ENCODE data around the gene PPIL1. TPM values are rescaled to one million over a fixed set of nuclear protein-coding genes. Genes with fewer than 3 reads are reported as not detected.

The PPIL1 gene
- total and polyA plus RNA-seq, 10 of the 15 experiments (the other 5 are each of a cell fraction or from before 2014, with no cell fraction given): 39.5 to 95.8 (median 70.5) TPM

- TF ChIP-seq IRF5 (IDR thresholded peaks at IDR 0.05; ENCODE audit: borderline replicate concordance): no peak
- no peak for TF ChIP-seq E2F4 (IDR thresholded peaks at IDR 0.05; ENCODE audit: low read depth, low read length)
- TF ChIP-seq E2F8 (IDR thresholded peaks at IDR 0.05; ENCODE audit: low read depth, partially characterized antibody): no peak
- no peak for TF ChIP-seq STAT3 (IDR thresholded peaks at IDR 0.05; ENCODE audit: low read depth, low read length)
- no peak for TF ChIP-seq MTA3 (IDR thresholded peaks at IDR 0.05; ENCODE audit: borderline replicate concordance, low read length)
- no peak for TF ChIP-seq ZZZ3 (IDR thresholded peaks at IDR 0.05; ENCODE audit: control insufficient read depth, insufficient read length, low read depth)
- no peak for TF ChIP-seq HCFC1 (IDR thresholded peaks at IDR 0.05; ENCODE audit: low read length)
- TF ChIP-seq ZBTB33 (IDR thresholded peaks at IDR 0.05): no peak
- TF ChIP-seq FOXK2 (IDR thresholded peaks at IDR 0.05): no peak
- no peak for TF ChIP-seq EZH2 (IDR thresholded peaks at IDR 0.05; ENCODE audit: borderline replicate concordance, control insufficient read depth, low read depth, low read length)
These were observed 29.5 kb upstream of the PPIL1 start (continued) for GRCh38 chr6:36904114-36904513.

All from GM12878 (cell line).